ENCODE measurements around the gene MCC.

The MCC gene

GRCh38 chr5:113070901-113071300 is 417.4 kb downstream of the MCC start:
- no peak for TF ChIP-seq CTCF (IDR thresholded peaks at IDR 0.05)

- TF ChIP-seq CTCF (IDR thresholded peaks at IDR 0.05) = no peak
These were observed 419.7 kb downstream of the MCC start for GRCh38 chr5:113068559-113068958.

GRCh38 chr5:113067635-113068344 is 420.5 kb downstream of the MCC start:
- TF ChIP-seq CTCF (IDR thresholded peaks at IDR 0.05) = no peak

GRCh38 chr5:113065626-113066025 is 422.6 kb downstream of the MCC start:
- TF ChIP-seq CTCF (IDR thresholded peaks at IDR 0.05) = no peak

GRCh38 chr5:113064806-113065205 is 423.4 kb downstream of the MCC start:
- no peak for TF ChIP-seq CTCF (IDR thresholded peaks at IDR 0.05)

- TF ChIP-seq CTCF (IDR thresholded peaks at IDR 0.05) = no peak
These were observed 424.3 kb downstream of the MCC start for GRCh38 chr5:113063927-113064326.

GRCh38 chr5:113062869-113063508 is 425.3 kb downstream of the MCC start:
- no peak for TF ChIP-seq CTCF (IDR thresholded peaks at IDR 0.05)
